ENCODE results near the gene COLEC12.

COLEC12 gene

DNA sequence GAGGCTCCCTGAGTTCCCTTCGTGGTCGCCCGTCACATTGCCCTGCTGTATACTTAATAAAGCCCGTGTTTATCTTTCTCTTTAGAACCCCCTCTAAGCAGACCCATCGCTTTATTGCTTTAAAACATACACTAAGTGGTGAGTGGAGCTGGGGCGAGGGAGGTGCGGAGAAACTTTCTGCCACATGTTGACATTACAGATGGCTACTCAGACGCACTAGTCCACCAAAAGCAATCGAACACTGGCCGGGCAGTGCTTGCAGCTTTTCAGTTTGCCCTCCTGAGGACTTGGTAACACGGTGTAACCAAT, 859 bp upstream of the COLEC12 start:
- no peak for TF ChIP-seq CTCF (IDR thresholded peaks at IDR 0.05; ENCODE audit: low read depth, low read length)
- Histone ChIP-seq H3K4me3 (ENCODE audit: low read depth, low read length) (no peak overlapping the region), H3K9me3 (no peaks in the 10 kb centered on the region), H3K36me3 (no peaks in the 10 kb centered on the region), H3K27me3 (peaks cover 33% of the 10 kb centered on the region), H3K4me1 (no peaks in the 10 kb centered on the region)
- DNase-seq = no peak

DNA sequence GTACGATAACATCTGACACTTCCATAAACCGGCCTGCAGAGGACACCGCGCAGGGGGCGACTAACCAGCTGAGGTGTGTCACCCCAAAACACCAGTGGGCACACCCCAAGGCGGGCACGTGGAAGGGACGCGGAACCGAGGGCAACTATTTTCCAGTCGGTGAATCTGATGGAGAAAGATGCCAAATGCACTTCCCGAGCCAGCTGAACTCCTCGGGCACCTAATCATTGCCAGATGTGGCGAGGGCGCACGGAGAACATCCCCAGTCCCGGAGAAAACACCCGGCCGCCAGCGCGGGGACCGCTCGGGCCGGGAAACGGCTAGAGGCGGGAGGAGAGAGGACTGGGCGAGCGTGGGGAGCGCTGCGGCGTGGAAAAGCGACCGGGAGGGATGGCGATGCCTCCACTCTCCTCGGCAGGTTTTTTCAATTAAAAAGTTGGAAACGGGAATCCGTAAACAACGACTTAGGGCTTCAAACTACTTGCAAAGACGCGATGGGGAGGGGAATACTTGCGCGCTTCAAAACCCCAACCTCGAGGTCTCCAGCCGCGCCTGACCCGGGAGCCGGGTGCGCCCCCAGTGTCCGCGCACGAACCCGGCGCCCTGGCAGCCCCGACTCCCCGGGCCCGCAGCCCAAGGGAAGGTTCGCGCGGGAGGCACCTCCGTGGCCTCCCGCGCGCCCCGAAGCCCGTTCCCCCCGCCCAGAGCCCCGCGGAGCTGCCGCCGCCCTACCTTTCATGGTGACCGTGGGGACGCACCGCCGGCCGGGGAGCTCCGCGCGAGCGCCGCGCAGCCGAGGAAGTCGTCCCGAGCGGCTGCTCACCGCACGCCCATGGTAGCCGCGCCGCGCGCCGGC, 497 bp downstream of the COLEC12 start:
- Histone ChIP-seq H3K27me3 (peaks cover 33% of the 10 kb centered on the region), H3K9me3 (no peaks in the 10 kb centered on the region), H3K4me1 (no peaks in the 10 kb centered on the region), H3K4me3 (ENCODE audit: low read depth, low read length) (peak overlapping the region; percentile 19), H3K36me3 (no peaks in the 10 kb centered on the region)
- TF ChIP-seq CTCF (IDR thresholded peaks at IDR 0.05; ENCODE audit: low read depth, low read length) = no peak
- DNase-seq = peak; percentile 28

DNA sequence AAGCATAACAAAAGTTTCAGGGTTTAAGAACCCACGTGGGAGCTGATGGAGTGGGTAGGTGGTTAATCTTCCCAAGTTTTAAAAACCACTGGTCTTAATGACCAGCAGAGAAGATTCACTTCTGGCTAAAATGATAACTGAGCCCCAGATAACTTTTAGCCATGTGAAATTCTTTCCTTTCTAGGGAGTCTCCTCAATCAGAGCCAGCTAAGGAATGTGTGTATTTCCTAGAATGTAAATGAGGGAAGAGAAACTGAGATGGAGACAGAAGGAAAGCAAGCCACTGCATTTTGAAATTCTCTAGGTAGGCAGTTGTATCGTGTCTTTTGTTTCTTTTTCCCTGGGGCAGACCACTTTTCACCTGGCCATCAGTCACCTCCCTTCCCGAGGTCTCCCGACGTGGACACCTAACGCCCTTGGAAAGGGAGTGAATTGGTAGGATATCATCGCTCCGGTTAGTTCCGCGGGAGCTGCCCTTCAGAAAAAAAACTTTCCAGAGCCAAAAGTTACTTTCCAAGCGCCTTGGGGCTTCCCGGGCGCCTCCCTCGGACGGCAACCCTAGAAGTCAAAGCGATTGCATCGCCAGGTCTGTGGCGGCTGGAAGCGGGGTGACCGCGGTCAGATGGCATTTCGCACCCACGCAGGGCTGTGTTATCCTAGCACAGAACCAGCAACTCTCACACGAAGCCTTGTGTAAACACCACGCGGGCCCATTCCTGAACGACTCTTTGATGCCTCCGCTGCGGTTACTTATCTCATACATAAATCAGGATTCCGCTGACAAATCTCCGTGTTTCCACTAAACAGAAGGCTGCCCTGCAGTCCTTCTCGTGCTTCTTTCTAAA, 1.3 kb downstream of the COLEC12 start:
- H3K4me3 ChIP-seq (ENCODE audit: low read depth, low read length) = peak overlapping the region; percentile 14; the same call in 1 of the 2 replicates
- no peaks in the 10 kb centered on the region for H3K4me1 ChIP-seq
- H3K9me3 ChIP-seq = no peaks in the 10 kb centered on the region
- TF ChIP-seq CTCF (IDR thresholded peaks at IDR 0.05; ENCODE audit: low read depth, low read length) = no peak
- no peaks in the 10 kb centered on the region for H3K36me3 ChIP-seq
- H3K27me3 ChIP-seq = peaks cover 33% of the 10 kb centered on the region
- no peak for DNase-seq

DNA sequence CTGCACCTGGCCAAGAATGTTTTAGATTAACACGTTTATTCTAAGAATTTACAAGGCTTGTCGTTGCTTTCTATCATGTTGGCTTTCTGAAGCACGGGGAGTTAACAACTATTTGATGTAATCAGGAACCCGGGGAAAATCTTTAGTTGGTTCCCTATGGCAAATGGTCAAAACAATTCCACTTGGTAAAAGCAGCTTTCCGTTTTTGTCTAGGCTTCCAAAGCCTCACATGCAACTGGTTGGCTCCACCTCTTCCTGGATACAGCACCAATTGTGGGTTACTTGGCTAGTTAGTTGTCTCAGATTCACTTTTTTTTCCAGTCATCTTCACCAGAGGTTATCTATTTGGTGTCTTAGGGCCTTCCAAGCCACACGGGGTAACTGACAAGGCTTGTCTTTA, 2.8 kb downstream of the COLEC12 start:
- Histone ChIP-seq H3K4me1 (no peaks in the 10 kb centered on the region), H3K9me3 (no peaks in the 10 kb centered on the region), H3K36me3 (no peaks in the 10 kb centered on the region), H3K27me3 (peaks cover 33% of the 10 kb centered on the region), H3K4me3 (ENCODE audit: low read depth, low read length) (no peak overlapping the region)
- TF ChIP-seq CTCF (IDR thresholded peaks at IDR 0.05; ENCODE audit: low read depth, low read length) = no peak
- DNase-seq = no peak

DNA sequence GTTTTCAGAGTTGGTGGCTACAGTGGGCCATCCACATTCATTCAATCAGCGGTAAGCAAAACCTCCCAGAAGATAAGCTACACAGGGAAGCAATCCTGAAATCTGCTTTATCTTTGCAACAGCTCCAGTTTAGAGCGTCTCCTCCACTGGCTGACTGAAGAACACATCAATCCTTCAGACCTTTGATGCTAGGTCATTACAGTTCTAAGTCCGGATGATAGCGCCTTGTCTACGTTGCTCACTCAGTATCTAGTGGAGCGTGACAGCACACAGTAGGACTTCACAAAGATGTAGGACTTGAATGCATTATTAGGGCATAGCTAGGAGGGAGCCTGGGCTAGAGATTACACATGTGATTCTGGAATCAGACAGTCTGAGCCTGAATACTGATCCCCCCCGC, 5.0 kb downstream of the COLEC12 start:
- no peak overlapping the region for H3K4me3 ChIP-seq (ENCODE audit: low read depth, low read length)
- H3K9me3 ChIP-seq = no peaks in the 10 kb centered on the region
- no peaks in the 10 kb centered on the region for H3K36me3 ChIP-seq
- peaks cover 22% of the 10 kb centered on the region for H3K27me3 ChIP-seq
- H3K4me1 ChIP-seq = no peaks in the 10 kb centered on the region
- DNase-seq = no peak
- TF ChIP-seq CTCF (IDR thresholded peaks at IDR 0.05; ENCODE audit: low read depth, low read length) = no peak

DNA sequence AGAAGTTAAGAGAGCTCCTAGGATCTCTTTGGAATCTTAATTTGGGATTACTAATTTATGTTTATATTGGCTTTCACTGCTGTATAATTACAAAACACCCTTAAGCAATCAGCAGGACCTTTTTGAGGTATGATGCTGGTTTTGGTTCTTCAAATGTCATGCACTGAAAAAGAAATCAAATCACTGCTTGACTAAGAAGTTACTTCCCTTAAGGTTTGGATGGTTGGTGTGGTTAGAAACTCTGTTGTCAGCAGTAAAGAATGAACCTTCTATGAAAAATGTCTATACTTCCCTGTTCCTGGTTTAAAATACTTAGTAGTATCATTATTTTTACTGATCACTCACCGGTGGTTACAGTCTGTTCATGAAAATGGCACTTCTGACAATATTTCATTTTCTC, 5.5 kb downstream of the COLEC12 start:
- no peak for TF ChIP-seq CTCF (IDR thresholded peaks at IDR 0.05; ENCODE audit: low read depth, low read length)
- no peak for DNase-seq
- H3K4me1 ChIP-seq = no peaks in the 10 kb centered on the region

More for the DNA sequence above, 5.5 kb downstream of the COLEC12 start:
- Histone ChIP-seq H3K36me3 (no peaks in the 10 kb centered on the region), H3K4me3 (ENCODE audit: low read depth, low read length) (no peak overlapping the region), H3K9me3 (no peaks in the 10 kb centered on the region), H3K27me3 (peaks cover 18% of the 10 kb centered on the region)
